Left kidney (tissue), 8 donors: Measurements from ENCODE around the gene DMRTA1. TPM values are rescaled to one million over a fixed set of nuclear protein-coding genes. Genes with fewer than 3 reads are reported as not detected.
"Not testable (repeated sequence)": the region's sequence is repeated elsewhere in the genome, so short reads cannot be mapped to it uniquely, and the experiment has no call there.

Experiments
- DNase-seq: peaks from one replicate; pipeline ENCODE4 v3.0.0-alpha.2; 2013
- long read RNA-seq, 8 donors: transcript quantifications; one replicate each; lab custom pipeline, GENCODE V29; 2026
- polyA plus RNA-seq: library from polyadenylated mRNA; unstranded; fragments of 120-200 nt; gene quantifications from one replicate; pipeline ENCODE4 v1.2.1, GENCODE V29; 2013; ENCODE audit not compliant: insufficient read length

The DMRTA1 gene, protein sequence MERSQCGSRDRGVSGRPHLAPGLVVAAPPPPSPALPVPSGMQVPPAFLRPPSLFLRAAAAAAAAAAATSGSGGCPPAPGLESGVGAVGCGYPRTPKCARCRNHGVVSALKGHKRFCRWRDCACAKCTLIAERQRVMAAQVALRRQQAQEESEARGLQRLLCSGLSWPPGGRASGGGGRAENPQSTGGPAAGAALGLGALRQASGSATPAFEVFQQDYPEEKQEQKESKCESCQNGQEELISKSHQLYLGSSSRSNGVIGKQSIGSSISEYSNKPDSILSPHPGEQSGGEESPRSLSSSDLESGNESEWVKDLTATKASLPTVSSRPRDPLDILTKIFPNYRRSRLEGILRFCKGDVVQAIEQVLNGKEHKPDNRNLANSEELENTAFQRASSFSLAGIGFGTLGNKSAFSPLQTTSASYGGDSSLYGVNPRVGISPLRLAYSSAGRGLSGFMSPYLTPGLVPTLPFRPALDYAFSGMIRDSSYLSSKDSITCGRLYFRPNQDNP
- polyA plus RNA-seq: 1.4 TPM
- long read RNA-seq, donor 1, full-length matches to known transcripts: 1 of 1 reads
- long read RNA-seq, donor 1, partial matches to known transcripts: 0 of 1 reads
- long read RNA-seq, donor 1, other reads (novel, unspliced or antisense): 0 of 1 reads
- long read RNA-seq, donor 2, full-length matches to known transcripts: 1 of 1 reads
- long read RNA-seq, donor 2, partial matches to known transcripts: 0 of 1 reads
- long read RNA-seq, donor 2, other reads (novel, unspliced or antisense): 0 of 1 reads
- long read RNA-seq, donor 3, full-length matches to known transcripts: 1 of 1 reads
- long read RNA-seq, donor 3, partial matches to known transcripts: 0 of 1 reads
- long read RNA-seq, donor 3, other reads (novel, unspliced or antisense): 0 of 1 reads
- long read RNA-seq, donor 4: 0 reads
- long read RNA-seq, donor 5: 0 reads
- long read RNA-seq, donor 6: 0 reads
- long read RNA-seq, donor 7, full-length matches to known transcripts: 4 of 4 reads
- long read RNA-seq, donor 7, partial matches to known transcripts: 0 of 4 reads
- long read RNA-seq, donor 7, other reads (novel, unspliced or antisense): 0 of 4 reads
- long read RNA-seq, donor 8, full-length matches to known transcripts: 1 of 1 reads
- long read RNA-seq, donor 8, partial matches to known transcripts: 0 of 1 reads
- long read RNA-seq, donor 8, other reads (novel, unspliced or antisense): 0 of 1 reads

DNA sequence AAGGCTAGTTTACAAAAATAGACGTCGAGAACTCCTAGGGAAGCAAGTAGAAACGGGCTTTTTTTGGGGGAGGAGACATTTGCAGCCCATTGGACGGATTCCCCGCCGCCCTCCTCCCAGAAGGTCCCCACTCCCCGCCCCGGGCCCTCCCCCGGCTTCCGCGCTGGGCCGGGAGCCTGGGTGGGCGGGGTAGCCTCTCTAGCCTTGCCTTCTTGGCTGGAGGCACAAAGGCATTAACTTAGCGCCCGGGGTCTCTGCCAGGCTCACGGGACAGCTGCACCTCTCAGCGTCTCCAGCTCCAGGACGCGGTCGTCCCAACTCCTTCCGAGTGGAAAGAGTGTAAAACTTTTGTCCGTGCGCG is at the start of gene DMRTA1:
Gene DMRTA1, plus strand, starts transcription at position 236 of the 361 bp plus-strand sequence. CDS start 242 bp downstream, outside the sequence.
- peak; percentile 79 for DNase-seq

DNA sequence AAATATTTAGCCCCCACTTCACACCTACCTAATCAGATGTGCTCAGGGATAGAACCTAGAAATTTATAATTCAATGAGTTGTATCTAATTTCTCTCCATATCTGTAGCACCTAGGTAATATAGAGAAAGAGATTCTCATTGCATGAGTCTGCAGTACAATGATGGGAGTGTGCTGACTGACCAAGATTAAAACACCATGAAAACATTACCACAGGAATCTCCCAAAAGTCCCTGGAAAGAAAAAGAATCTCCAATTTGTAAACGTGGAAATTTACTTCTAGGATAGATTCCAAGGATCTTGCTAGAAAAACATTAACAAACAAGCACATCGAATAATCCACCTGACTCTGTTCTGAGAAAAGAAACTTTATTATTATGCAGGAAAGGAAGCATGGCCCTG is 45.0 kb upstream of the DMRTA1 start:
- DNase-seq: no peak

DNA sequence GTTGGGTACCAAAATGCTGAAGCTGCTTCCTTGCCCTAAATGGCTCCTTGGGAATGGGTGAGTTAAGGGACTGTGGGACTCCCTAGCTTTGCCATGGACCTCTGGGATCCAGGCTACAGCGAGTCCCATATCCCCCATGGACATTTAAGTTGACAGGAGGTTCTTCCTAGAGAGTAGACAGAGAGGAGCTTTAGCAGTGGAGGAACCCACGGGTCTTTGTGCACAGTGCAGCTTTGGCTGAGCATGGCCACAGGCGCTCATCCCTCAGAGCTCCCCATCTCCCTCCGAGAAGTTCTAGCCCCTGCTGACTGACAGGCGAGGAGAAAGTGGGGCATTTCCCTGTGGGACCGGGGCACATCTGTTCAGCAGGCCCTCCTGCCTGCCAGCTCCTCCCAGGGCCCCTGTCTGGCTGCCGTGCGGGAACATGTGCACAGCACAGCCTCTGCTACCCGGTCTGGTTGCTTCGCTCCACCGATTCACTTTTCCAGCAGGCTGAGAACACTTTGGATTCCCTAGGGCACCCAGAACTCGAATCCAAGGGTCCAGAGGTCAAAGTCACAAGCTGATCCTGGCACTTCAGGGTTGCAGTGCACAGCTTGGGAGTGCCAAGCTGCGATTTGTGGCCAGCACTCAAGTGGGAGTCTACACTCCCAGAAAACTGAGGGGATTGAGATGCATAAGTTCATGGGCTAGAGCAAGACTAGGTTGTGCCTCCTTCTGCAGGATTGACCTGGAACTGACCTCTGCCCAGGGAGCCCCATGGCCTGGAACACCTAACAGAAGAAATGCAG is 40.6 kb upstream of the DMRTA1 start:
- DNase-seq: no peak

DNA sequence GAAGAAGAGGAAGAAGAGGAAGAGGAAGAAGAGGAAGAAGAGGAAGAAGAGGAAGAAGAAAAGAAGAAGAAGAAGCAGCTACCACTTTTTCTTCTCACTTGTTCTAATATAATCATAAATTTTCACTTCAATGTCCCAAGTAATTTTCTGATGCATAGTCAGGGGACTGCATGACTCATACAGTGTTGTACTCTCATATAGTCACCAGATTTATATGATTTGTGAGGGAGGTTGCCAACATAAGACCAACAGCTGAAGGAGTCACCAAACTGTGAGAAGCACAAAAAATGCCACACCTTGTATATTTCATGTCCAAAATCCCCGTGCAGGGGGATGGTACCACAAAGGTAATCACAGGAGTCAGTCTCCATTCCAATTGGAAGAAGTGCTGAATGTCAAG is 32.7 kb upstream of the DMRTA1 start:
- DNase-seq: no peak

DNA sequence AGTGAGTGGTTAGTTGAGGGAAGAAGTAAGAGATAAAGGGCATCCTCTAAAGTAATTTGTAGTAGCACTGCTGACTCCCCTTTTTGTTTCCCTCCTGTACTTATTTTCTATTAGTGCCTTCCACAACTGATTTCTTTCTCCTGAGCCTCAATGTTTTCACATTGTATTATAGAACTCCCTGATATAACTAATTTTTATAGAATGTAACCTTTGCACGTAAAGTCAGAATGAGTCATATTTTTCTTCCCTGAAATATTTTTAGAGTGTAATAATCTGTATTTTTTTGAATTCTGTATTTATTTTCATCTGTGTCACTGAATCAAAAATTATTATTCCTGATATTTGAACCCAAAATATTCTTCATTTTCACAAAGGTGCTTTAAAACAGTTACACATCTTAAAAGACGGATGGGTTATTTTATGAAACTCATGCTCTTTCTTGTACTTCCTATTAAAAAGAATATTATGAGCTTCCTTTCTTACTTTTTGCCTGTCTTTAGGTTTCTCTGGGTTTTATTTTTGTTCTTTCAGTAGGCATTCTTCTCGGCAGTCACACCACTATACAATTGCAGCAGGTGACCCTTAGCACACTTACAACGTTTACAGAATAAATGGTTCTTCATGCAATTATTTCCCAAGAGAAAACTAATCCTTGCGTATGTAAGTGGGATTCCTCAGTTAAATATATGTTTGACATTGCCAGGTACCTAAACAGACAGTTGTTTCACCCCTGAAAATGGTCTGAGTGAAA is 30.5 kb upstream of the DMRTA1 start:
- no peak for DNase-seq

DNA sequence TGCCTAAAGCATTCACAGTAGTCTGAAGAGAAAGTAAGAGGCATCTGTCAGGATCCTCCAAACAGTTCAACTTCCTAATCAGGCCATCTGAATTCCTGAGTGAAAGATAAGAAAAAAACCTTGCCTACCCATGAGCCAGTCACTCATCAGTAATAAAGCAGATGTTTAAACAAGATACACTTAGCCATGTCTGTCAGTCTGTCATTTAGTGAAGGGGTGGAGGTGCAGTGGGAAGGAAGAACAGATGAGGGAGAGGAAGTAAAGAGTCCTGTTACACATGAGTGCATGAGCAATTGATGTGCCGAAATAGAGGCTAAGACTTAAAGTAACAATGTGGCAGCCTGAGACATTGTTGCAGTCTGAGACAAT is 29.9 kb upstream of the DMRTA1 start:
- DNase-seq: no peak

DNA sequence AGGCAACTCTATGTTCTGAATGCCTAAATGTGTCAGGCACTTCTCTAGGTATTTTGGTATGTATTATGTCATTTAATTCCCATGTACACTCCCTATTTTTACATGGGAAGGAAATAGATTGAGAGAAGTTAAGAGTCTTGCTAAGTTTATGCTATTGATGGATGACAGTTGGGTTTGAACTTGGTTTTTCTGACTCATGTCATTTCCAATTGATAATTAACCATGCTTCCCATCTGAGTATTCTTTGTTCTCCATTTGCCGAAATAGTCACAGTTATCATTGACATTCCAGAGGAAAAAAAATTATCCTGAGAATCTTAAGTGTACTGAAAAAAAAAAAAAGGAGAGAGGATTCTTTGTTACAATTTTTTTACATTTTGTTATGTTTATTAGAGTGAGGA is 23.1 kb upstream of the DMRTA1 start:
- no peak for DNase-seq

DNA sequence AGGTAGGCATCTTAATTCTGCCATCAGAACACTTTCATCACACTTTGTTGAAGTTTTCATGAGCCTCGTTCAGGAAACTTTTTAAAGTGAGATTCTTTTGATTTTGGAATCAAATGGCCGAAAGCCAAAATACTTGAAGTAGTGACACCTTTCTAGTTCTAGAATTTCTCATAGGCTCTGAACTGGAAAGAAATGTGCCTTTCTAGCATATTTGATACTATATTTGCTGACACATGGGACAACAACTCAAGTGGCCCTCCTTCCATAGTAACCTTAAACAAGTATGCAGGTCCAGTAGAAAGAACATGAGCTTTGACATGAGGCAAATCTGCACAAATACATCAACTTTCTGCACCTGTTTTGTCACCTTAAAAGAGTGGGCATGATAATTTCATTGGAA is 22.0 kb upstream of the DMRTA1 start:
- no peak for DNase-seq

DNA sequence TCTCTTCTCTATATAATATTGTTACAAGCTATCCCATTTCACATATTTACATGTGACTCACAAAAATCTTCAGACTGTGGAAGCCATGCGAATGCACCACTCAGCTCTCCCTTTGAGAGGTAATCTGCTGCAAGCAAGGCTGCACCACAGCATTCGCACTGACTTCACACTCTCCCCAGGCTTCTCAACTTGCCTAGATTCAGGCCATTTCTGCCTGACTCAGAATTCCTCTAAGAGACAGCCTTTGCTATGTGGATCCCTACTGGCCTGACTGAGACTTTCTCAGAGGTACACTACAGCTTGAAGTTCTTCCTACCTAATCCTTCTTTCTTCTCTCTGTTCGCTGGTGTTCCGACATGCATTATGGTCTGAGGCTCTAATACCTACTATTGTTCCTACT is 21.1 kb upstream of the DMRTA1 start:
- DNase-seq: no peak

DNA sequence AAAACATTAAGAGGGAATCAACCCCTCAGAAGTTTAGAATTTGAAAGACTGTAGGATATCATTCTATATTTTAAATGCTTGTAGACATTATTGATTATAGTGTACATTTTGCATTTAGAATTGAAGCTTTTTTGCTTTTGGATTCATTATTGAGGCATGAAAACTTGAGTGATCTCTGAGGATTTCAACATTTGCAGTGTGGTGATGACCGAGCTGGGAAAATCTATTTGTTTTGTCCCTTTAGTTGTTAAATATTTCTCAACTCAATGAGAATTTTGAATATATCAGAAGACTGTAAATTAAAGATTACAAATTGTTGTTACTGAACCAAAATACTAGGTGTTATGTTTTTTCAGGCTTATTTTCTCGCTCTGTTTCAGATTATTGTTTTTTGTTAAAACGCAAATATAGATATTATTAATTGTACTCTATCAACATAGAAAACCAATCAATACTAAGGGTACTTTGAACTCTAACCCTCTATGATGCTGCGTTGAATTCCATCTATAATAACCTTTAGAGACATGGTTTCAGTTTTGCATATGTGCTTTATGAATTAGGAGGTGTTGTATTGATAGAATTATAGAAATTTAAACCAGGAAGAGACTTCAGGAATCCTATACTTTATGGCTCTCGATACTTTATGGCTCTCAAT is 19.3 kb upstream of the DMRTA1 start:
- DNase-seq: no peak

DNA sequence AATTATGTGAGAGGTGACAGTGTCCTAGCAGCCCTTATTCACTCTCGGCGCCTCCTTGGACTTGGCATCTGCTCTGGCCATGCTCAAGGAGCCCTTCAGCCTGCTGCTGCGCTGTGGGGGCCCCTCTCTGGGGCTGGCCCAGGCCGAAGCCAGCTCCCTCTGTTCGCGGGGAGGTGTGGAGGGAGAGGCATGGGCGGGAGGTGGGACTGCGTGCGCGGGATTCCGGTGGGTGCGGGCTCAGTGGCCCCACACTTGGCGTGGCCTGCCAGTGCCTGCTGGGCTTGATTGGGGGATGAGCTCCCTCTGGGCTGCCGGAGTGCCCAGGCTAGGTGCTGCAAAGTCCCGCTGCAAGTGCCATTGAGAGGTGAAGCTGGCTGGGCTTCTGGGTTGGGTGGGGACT is 12.9 kb upstream of the DMRTA1 start:
- DNase-seq: no peak

DNA sequence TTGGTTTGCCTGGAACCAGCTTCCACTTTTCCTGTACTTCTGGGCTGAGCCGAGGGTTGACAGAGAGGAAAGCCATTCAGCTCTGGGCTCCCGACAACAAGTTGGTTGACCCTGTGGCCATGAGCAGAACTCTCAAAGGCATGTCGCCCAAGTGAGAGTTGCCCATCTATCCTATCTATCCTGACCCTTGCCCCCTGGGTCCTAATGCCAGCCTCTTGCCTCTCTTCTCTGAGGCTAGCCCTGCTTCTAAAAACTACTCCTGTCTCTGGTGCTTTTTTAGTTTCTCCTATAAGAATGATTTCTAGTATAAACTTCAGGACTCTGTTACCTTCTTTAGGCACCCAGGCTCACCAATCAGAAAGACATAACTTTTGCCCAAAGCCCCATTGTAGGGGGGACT is 11.4 kb upstream of the DMRTA1 start:
- not testable (repeated sequence) for DNase-seq

DNA sequence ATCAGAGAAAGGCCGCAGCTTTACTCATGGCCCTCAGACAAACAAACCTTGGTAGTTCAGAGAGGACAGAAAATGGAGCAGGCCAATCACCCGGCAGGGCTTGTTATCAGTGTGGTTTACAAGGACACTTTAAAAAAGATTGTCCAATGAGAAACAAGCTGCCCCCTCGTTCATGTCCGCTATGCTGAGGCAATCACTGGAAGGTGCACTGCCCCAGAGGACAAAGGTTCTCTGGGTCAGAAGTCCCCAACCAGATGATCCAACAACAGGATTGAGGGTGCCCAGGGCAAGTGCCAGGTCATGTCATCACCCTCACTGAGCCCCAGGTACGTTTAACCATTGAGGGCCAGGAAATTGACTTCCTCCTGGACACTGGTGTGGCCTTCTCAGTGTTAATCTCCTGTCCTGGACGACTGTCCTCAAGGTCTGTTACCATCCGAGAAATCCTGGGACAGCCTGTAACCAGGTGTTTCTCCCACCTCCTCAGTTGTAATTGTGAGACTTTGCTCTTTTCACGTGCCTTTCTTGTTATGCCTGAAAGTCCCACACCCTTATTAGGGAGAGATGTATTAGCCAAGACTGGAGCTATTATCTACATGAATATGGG is 9.1 kb upstream of the DMRTA1 start:
- DNase-seq: not testable (repeated sequence)

DNA sequence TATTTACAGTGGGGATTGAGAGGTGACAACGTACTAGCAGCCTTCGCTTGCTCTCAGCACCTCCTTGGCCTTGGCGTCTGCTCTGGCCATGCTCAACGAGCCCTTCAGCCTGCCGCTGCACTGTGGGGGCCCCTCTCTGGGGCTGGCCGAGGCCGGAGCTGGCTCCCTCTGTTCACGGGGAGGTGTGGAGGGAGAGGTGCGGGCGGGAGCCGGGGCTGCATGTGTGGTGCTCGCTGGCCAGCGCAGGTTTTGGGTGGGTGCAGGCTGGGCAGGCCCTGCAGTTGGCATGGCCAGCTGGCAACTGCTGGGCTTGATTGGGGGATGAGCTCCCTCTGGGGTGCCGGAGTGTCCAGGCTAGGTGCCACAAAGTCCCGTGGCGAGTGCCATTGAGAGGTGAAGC is 5.8 kb upstream of the DMRTA1 start:
- DNase-seq: no peak

DNA sequence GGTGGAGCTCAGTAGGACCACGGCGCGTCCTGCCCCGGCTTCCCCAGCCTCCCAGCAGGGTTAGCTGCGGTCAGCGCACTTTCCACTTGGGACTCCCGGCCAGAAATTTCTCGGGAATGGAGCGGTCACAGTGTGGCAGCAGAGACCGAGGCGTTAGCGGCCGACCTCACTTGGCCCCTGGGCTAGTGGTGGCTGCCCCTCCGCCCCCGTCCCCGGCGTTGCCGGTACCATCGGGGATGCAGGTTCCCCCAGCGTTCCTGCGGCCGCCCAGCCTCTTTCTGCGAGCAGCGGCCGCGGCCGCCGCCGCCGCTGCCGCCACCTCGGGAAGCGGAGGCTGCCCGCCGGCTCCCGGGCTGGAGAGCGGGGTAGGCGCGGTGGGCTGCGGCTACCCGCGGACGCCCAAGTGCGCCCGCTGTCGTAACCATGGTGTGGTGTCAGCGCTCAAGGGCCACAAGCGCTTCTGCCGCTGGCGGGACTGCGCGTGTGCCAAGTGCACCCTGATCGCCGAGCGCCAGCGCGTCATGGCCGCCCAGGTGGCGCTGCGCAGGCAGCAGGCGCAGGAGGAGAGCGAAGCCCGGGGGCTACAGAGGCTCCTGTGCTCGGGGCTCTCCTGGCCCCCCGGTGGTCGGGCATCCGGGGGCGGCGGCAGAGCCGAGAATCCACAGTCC is 460 bp downstream of the DMRTA1 start:
- DNase-seq: peak; percentile 43

DNA sequence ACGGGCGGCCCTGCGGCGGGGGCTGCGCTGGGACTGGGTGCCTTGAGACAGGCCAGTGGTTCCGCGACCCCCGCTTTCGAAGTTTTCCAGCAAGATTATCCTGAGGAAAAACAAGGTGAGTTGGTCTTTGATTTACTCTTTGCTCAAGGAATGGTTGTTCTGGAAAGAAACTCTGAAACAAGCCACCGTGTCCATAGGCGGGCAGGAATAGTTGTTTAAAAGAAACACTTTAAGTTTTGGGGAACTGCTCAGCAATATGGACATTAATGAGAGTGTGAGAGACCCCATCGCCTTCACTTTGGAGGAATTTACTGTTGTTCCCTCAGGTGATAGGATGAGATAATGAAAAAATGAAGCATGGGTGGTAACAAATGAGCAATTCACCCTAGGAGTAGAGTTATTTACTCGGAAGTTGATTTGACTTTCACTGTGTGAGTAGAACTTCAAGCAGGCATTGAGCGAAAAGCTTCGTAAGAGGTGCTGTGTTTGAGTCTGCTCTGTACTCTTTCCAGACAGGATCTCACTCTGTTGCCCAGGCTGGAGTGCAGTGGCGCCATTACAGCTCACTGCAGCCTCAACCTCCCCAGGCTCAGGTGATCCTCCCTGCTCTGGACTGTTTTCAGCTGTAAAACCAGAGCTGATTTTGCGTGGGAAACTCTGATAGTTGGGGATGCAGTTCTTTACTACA is 1.1 kb downstream of the DMRTA1 start:
- no peak for DNase-seq

DNA sequence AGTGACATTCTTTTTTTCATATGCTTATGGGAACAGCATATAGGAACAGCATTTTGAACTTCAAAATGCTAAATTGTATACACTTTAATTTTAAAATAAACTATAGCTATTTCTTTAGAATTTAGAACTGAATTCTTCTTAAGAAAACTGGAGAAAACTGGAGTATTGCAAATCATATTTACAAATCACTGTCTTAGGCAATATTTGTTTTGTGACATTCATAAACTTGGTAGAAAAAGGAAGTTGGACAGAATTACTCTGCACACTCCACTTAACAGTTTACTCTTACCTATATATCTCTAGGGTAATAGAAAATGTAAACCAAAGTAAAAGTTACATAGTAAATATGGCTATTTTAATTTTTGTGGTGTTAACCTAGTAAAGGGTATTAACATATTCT is 3.1 kb downstream of the DMRTA1 start:
- DNase-seq: no peak

DNA sequence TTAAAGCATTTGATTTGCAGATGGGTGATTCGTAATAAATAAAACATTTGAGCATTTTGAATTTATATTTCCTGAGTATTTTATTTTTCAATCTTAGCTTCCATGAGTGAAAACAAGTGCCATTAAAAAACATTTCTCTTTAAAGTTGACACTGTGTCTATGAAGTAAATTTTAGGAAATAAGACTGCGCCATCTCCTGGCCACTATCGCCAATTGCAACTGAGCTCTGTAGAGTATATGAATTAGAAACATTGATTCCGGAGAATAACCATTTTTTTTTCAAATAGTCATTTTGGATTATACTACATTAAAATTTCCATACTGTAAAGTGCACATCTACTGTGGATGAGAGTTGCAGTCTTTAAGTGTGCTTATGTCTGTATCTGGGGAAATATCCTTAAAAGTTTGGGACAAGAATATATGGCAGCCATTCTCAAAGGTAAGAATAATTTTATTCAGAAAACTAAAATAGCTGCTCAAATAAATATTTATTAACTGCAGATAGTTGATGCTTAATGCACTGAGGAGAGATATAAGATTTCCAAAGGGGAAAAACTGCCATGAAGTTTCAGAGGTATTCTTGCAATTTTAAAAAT is 5.9 kb downstream of the DMRTA1 start:
- DNase-seq: peak; percentile 13
